ENCODE results near the gene PANK1.

DNA sequence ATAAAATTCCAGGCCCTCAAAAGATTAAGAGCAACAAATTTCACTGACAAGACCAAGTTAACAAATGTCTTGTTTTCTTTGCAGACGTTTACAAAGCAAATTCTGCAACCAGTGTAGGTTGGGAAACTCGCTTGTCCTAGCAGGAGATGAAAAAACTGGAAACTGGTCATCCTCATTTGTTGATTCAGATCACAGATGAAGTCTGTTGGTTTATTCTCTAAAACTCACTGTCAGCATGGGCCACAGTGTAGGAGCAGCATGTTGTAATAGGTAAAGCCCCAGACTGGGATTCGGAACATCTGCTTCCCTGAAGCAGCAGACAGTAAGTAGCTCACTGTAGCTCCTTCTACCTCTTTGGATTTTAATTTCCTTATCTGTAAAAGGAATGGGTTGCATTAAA is 31.5 kb downstream of the PANK1 start:
- TF ChIP-seq, protein P1, sequence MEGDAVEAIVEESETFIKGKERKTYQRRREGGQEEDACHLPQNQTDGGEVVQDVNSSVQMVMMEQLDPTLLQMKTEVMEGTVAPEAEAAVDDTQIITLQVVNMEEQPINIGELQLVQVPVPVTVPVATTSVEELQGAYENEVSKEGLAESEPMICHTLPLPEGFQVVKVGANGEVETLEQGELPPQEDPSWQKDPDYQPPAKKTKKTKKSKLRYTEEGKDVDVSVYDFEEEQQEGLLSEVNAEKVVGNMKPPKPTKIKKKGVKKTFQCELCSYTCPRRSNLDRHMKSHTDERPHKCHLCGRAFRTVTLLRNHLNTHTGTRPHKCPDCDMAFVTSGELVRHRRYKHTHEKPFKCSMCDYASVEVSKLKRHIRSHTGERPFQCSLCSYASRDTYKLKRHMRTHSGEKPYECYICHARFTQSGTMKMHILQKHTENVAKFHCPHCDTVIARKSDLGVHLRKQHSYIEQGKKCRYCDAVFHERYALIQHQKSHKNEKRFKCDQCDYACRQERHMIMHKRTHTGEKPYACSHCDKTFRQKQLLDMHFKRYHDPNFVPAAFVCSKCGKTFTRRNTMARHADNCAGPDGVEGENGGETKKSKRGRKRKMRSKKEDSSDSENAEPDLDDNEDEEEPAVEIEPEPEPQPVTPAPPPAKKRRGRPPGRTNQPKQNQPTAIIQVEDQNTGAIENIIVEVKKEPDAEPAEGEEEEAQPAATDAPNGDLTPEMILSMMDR (conservative IDR thresholded peaks at IDR 0.05; ENCODE audit: low read depth, low read length), result no peak
- TF ChIP-seq MAFK (IDR thresholded peaks at IDR 0.05; ENCODE audit: low read depth, low read length) (no peak), RFX5 (IDR thresholded peaks at IDR 0.05; ENCODE audit: low read depth, low read length) (no peak)

All from IMR-90 (cell line).